HepG2 (cell line): ENCODE measurements around the gene ZNF792. TPM values are rescaled to one million over a fixed set of nuclear protein-coding genes. Genes with fewer than 3 reads are reported as not detected.

ENCODE experiments used
- AGO2 ChIP-seq: fragments of 200-400 bp; formaldehyde crosslinking; optimal IDR thresholded peaks from 2 replicates; pipeline ENCODE3; 2017; ENCODE audit warnings: mild to moderate bottlenecking, low read depth, low read length, moderate library complexity
- FOSL1 ChIP-seq: sonication (generic); formaldehyde crosslinking; IDR thresholded peaks from 2 replicates; pipeline ENCODE4 v1.9.0; 2021; ENCODE audit warnings: missing genetic modification reagents, borderline replicate concordance
- HNRNPH1 ChIP-seq: fragments of 200-400 bp; formaldehyde crosslinking; optimal IDR thresholded peaks from 2 replicates; pipeline ENCODE3; 2017; ENCODE audit warnings: mild to moderate bottlenecking, low read depth, low read length
- NR3C1 ChIP-seq: sonication (generic); formaldehyde crosslinking; IDR thresholded peaks from 2 replicates; pipeline ENCODE4 v1.4.0; 2020; ENCODE audit warnings: missing genetic modification reagents
- SALL2 ChIP-seq: sonication (generic); formaldehyde crosslinking; IDR thresholded peaks from 2 replicates; pipeline ENCODE4 v1.8.1; 2023; ENCODE audit warnings: mild to moderate bottlenecking, missing genetic modification reagents, inconsistent platforms
- SOX13 ChIP-seq, 3 experiments: fragments of 450-650 bp in 1 of 3; sonication (generic) in 1 of 3; formaldehyde crosslinking in 1 of 3; IDR thresholded peaks in 2 of 3; conservative IDR thresholded peaks in 1 of 3; 2 replicates each; pipeline versions ENCODE4 v1.5.0 to v1.6.1; 2016 to 2020; ENCODE audit warnings: antibody characterized with exemption in 1 of 3, mild to moderate bottlenecking in 1 of 3, missing compliant biosample characterization in 1 of 3, missing genetic modification reagents in 1 of 3, moderate library complexity in 1 of 3
- ZMYM3 ChIP-seq: sonication (generic); formaldehyde crosslinking; IDR thresholded peaks from 2 replicates; pipeline ENCODE4 v1.5.1; 2020; ENCODE audit warnings: mild to moderate bottlenecking, missing genetic modification reagents
- ZNF382 ChIP-seq: sonication (generic); formaldehyde crosslinking; IDR thresholded peaks from 2 replicates; pipeline ENCODE4 v1.5.0; 2020; ENCODE audit warnings: missing genetic modification reagents, mild to moderate bottlenecking, borderline replicate concordance
- ZNF598 ChIP-seq: sonication (generic); formaldehyde crosslinking; IDR thresholded peaks from 2 replicates; pipeline ENCODE4 v1.5.1; 2020; ENCODE audit warnings: mild to moderate bottlenecking, missing genetic modification reagents, borderline replicate concordance
- polyA plus RNA-seq, 8 experiments: library from polyadenylated mRNA; depleted of rRNA in 3 of 8; stranded (reverse) in 7 of 8; unstranded in 1 of 8; fragments of >200 nt; fragmentation: Illumina TruSeq in 4 of 8; extraction: Trizol in 4 of 8; gene quantifications; 2 replicates each; pipeline versions ENCODE4 v1.2.1 to v1.2.3, GENCODE V29; 2011 to 2016; ENCODE audit warnings: low read depth in 4 of 8, missing spikeins in 1 of 8, mixed read lengths in 1 of 8; ENCODE audit not compliant: insufficient read depth in 1 of 8
- total RNA-seq, 5 experiments: library from RNA; depleted of rRNA; stranded (reverse); fragments of >200 nt; fragmentation: Illumina TruSeq; extraction: Trizol; gene quantifications; 2 replicates each; pipeline ENCODE4 v1.2.3, GENCODE V29; 2016; ENCODE audit warnings: low read depth in 1 of 5
- TF ChIP-seq, protein P1 (sequence below), 2 experiments: sonication (generic) in 1 of 2; formaldehyde crosslinking in 1 of 2; IDR thresholded peaks; 2 replicates each; pipeline versions ENCODE4 v1.4.0 to v1.6.1; 2018 to 2020; ENCODE audit warnings: missing genetic modification reagents in 2 of 2, borderline replicate concordance in 1 of 2, low read depth in 1 of 2, mild to moderate bottlenecking in 1 of 2, missing biosample characterization in 1 of 2
- TF ChIP-seq, protein P2 (sequence below): sonication (generic); formaldehyde crosslinking; IDR thresholded peaks from 2 replicates; pipeline ENCODE4 v1.9.0; 2021; ENCODE audit warnings: missing genetic modification reagents, borderline replicate concordance
- TF ChIP-seq, protein P3 (sequence below): sonication (generic); formaldehyde crosslinking; IDR thresholded peaks from 2 replicates; pipeline ENCODE4 v1.4.0; 2020; ENCODE audit warnings: mild to moderate bottlenecking, missing genetic modification reagents
- TF ChIP-seq, protein P4 (sequence below): sonication (generic); formaldehyde crosslinking; IDR thresholded peaks from 2 replicates; pipeline ENCODE4 v1.8.0; 2022; ENCODE audit warnings: missing genetic modification reagents, low read depth, mild to moderate bottlenecking, borderline replicate concordance
- TF ChIP-seq, protein P5 (sequence below): sonication (generic); formaldehyde crosslinking; IDR thresholded peaks from 2 replicates; pipeline ENCODE4 v1.5.1; 2020; ENCODE audit warnings: mild to moderate bottlenecking, moderate library complexity, missing genetic modification reagents
- TF ChIP-seq, protein P6 (sequence below): fragments of 450-650 bp; IDR thresholded peaks from 2 replicates; pipeline ENCODE4 v1.6.1; 2017

The ZNF792 gene
- total and polyA plus RNA-seq, 2 of the 13 experiments (the other 11 are each of a cell fraction or from before 2014, with no cell fraction given) = 5.5 to 11.5 TPM

DNA sequence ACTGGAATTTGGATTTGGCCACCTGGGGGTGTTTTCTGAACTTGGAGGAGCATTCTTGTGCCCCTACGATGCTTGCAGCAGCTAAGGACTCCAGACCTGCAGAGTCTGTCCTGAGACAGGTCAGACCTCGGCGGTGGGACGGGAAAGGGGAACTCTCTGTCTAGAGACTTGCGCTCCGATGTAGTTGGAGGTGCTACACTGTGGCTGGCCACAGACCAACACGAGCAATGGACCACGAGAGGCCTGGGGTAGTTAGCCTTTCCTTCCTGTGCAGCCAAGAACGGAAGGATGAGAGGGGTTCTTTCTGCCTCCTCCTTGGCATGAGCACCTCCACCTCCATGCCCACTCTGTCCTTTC, 30.2 kb upstream of the ZNF792 start (continued):
- TF ChIP-seq, protein P1, sequence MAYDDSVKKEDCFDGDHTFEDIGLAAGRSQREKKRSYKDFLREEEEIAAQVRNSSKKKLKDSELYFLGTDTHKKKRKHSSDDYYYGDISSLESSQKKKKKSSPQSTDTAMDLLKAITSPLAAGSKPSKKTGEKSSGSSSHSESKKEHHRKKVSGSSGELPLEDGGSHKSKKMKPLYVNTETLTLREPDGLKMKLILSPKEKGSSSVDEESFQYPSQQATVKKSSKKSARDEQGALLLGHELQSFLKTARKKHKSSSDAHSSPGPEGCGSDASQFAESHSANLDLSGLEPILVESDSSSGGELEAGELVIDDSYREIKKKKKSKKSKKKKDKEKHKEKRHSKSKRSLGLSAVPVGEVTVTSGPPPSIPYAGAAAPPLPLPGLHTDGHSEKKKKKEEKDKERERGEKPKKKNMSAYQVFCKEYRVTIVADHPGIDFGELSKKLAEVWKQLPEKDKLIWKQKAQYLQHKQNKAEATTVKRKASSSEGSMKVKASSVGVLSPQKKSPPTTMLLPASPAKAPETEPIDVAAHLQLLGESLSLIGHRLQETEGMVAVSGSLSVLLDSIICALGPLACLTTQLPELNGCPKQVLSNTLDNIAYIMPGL (CRISPR knock-in tag; IDR thresholded peaks at IDR 0.05; ENCODE audit: borderline replicate concordance in 1 of 2, low read depth in 1 of 2) = peak in 1 of 2 experiments; percentile 23; a peak in 1 of 4 replicates
- TF ChIP-seq SALL2 (CRISPR knock-in tag) (0 out of 2 replicates have a peak, but pooled peaks have one; percentile 8), AGO2 (no peak), HNRNPH1 (no peak), ZNF382 (CRISPR knock-in tag) (no peak), SOX13 (IDR thresholded peaks at IDR 0.05) (0 out of 2 replicates have a peak, but pooled peaks have one; percentile 3), SOX13 (CRISPR knock-in tag; conservative IDR thresholded peaks at IDR 0.05 in 1 of 2, IDR thresholded peaks at IDR 0.05 in 1 of 2) (no peak), NR3C1 (no peak), ZMYM3 (CRISPR knock-in tag) (no peak), FOSL1 (CRISPR knock-in tag) (no peak), ZNF598 (no peak)
- TF ChIP-seq, protein P2, sequence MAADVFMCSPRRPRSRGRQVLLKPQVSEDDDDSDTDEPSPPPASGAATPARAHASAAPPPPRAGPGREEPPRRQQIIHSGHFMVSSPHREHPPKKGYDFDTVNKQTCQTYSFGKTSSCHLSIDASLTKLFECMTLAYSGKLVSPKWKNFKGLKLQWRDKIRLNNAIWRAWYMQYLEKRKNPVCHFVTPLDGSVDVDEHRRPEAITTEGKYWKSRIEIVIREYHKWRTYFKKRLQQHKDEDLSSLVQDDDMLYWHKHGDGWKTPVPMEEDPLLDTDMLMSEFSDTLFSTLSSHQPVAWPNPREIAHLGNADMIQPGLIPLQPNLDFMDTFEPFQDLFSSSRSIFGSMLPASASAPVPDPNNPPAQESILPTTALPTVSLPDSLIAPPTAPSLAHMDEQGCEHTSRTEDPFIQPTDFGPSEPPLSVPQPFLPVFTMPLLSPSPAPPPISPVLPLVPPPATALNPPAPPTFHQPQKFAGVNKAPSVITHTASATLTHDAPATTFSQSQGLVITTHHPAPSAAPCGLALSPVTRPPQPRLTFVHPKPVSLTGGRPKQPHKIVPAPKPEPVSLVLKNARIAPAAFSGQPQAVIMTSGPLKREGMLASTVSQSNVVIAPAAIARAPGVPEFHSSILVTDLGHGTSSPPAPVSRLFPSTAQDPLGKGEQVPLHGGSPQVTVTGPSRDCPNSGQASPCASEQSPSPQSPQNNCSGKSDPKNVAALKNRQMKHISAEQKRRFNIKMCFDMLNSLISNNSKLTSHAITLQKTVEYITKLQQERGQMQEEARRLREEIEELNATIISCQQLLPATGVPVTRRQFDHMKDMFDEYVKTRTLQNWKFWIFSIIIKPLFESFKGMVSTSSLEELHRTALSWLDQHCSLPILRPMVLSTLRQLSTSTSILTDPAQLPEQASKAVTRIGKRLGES (CRISPR knock-in tag) = no peak
- TF ChIP-seq, protein P3, sequence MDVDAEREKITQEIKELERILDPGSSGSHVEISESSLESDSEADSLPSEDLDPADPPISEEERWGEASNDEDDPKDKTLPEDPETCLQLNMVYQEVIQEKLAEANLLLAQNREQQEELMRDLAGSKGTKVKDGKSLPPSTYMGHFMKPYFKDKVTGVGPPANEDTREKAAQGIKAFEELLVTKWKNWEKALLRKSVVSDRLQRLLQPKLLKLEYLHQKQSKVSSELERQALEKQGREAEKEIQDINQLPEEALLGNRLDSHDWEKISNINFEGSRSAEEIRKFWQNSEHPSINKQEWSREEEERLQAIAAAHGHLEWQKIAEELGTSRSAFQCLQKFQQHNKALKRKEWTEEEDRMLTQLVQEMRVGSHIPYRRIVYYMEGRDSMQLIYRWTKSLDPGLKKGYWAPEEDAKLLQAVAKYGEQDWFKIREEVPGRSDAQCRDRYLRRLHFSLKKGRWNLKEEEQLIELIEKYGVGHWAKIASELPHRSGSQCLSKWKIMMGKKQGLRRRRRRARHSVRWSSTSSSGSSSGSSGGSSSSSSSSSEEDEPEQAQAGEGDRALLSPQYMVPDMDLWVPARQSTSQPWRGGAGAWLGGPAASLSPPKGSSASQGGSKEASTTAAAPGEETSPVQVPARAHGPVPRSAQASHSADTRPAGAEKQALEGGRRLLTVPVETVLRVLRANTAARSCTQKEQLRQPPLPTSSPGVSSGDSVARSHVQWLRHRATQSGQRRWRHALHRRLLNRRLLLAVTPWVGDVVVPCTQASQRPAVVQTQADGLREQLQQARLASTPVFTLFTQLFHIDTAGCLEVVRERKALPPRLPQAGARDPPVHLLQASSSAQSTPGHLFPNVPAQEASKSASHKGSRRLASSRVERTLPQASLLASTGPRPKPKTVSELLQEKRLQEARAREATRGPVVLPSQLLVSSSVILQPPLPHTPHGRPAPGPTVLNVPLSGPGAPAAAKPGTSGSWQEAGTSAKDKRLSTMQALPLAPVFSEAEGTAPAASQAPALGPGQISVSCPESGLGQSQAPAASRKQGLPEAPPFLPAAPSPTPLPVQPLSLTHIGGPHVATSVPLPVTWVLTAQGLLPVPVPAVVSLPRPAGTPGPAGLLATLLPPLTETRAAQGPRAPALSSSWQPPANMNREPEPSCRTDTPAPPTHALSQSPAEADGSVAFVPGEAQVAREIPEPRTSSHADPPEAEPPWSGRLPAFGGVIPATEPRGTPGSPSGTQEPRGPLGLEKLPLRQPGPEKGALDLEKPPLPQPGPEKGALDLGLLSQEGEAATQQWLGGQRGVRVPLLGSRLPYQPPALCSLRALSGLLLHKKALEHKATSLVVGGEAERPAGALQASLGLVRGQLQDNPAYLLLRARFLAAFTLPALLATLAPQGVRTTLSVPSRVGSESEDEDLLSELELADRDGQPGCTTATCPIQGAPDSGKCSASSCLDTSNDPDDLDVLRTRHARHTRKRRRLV (CRISPR knock-in tag) = no peak
- TF ChIP-seq, protein P4, sequence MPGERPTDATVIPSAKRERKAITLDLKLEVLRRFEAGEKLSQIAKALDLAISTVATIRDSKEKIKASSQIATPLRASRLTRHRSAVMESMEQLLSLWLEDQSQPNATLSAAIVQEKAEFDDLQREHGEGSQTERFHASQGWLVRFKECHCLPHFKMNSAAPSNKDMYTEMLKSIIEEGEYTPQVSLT = no peak
- TF ChIP-seq, protein P5, sequence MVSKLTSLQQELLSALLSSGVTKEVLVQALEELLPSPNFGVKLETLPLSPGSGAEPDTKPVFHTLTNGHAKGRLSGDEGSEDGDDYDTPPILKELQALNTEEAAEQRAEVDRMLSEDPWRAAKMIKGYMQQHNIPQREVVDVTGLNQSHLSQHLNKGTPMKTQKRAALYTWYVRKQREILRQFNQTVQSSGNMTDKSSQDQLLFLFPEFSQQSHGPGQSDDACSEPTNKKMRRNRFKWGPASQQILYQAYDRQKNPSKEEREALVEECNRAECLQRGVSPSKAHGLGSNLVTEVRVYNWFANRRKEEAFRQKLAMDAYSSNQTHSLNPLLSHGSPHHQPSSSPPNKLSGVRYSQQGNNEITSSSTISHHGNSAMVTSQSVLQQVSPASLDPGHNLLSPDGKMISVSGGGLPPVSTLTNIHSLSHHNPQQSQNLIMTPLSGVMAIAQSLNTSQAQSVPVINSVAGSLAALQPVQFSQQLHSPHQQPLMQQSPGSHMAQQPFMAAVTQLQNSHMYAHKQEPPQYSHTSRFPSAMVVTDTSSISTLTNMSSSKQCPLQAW (CRISPR knock-in tag) = no peak
- TF ChIP-seq, protein P6, sequence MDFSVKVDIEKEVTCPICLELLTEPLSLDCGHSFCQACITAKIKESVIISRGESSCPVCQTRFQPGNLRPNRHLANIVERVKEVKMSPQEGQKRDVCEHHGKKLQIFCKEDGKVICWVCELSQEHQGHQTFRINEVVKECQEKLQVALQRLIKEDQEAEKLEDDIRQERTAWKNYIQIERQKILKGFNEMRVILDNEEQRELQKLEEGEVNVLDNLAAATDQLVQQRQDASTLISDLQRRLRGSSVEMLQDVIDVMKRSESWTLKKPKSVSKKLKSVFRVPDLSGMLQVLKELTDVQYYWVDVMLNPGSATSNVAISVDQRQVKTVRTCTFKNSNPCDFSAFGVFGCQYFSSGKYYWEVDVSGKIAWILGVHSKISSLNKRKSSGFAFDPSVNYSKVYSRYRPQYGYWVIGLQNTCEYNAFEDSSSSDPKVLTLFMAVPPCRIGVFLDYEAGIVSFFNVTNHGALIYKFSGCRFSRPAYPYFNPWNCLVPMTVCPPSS = no peak
